HUES6 (cell line): ENCODE measurements around the gene C9orf40.

Experiments used
- H3K27ac ChIP-seq: 2 replicates; pipeline ENCODE4 v1.7.0; 2013; ENCODE audit warnings: low read depth, mild to moderate bottlenecking, low read length, inconsistent platforms
- H3K27me3 ChIP-seq: 2 replicates; pipeline ENCODE4 v1.6.1; 2013; ENCODE audit warnings: low read length; ENCODE audit not compliant: control insufficient read depth, insufficient read depth
- H3K36me3 ChIP-seq: 2 replicates; pipeline ENCODE4 v1.6.1; 2013; ENCODE audit warnings: low read length; ENCODE audit not compliant: control insufficient read depth, insufficient read depth
- H3K4me1 ChIP-seq: 2 replicates; pipeline ENCODE4 v1.6.1; 2013; ENCODE audit warnings: low read length; ENCODE audit not compliant: control insufficient read depth, insufficient read depth
- H3K4me3 ChIP-seq: 2 replicates; pipeline ENCODE4 v1.5.1; 2013; ENCODE audit warnings: low read depth, low read length
- H3K9ac ChIP-seq: one replicate; pipeline ENCODE4 v1.6.1; 2013; ENCODE audit warnings: mild to moderate bottlenecking, low read length
- H3K9me3 ChIP-seq: 2 replicates; pipeline ENCODE4 v1.6.1; 2013; ENCODE audit warnings: low read depth, low read length; ENCODE audit not compliant: control insufficient read depth, insufficient read depth

C9orf40 gene

DNA sequence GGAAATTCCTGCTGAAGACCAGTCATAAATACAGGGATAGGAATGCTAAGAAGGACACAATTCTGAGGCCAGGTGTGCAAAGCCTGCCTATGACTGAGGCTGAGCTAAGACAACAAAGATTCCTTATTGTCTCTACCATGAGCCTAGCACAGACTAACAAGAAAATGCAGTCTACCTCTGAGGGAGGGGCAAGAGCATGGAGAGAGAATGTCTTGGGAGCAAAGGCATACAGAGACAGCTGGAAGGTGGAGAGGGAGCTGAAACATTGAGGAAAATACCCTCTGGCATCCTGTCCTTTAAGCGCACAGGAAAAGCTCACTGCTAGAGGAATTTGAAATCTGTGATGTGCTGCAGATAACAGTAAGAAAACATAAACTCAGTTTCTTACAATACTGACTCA, 8.8 kb upstream of the C9orf40 start:
- Histone ChIP-seq H3K9me3 (peaks cover 17% of the 10 kb centered on the region), H3K36me3 (no peaks in the 10 kb centered on the region), H3K9ac (no peak overlapping the region), H3K27ac (no peak overlapping the region), H3K4me1 (no peaks in the 10 kb centered on the region), H3K27me3 (no peaks in the 10 kb centered on the region), H3K4me3 (no peak overlapping the region)

DNA sequence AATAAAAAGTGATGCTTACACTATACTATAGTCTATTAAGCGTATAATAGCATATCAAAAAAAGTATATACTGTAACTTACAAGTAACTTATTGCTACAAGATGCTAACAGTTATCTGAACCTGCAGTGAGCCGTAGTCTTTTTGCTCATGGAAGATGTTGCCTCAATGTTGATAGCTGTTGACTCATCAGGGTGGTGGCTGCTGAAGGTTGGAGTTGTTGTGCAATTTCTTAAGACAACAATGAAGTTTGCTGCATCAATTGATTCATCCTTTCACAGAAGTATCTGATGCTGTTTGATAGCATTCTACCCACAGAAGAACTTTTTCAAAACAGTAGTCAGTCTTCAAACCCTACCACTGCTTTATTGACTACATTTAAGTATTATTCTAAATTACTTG, 7.8 kb upstream of the C9orf40 start:
- peaks cover 17% of the 10 kb centered on the region for H3K9me3 ChIP-seq

DNA sequence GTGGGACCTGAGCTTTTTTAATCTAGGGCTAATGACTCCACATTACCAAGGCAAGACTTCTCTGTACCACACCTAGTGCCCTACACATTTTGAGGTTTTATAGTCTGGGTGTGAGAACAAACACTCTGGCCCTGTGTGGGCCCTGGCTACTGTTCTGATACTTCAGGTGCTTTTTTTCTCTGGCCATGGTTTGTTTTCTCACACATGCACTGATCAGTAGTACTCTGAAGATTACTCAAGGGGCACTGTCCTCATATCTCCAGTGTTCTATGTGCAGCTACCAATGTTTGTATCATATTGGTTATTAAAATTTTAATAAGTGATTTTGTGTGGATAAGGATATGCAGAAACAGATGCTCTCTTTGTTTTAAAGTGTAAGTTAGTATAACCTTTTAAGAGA, 5.9 kb upstream of the C9orf40 start:
- Histone ChIP-seq H3K9ac (no peak overlapping the region), H3K9me3 (peaks cover 17% of the 10 kb centered on the region), H3K4me3 (no peak overlapping the region), H3K27me3 (no peaks in the 10 kb centered on the region), H3K27ac (no peak overlapping the region), H3K36me3 (no peaks in the 10 kb centered on the region), H3K4me1 (no peaks in the 10 kb centered on the region)

More for the DNA sequence above, 7.8 kb upstream of the C9orf40 start:
- H3K27ac ChIP-seq: no peak overlapping the region
- H3K9ac ChIP-seq: no peak overlapping the region
- H3K27me3 ChIP-seq: no peaks in the 10 kb centered on the region
- no peaks in the 10 kb centered on the region for H3K36me3 ChIP-seq
- no peaks in the 10 kb centered on the region for H3K4me1 ChIP-seq
- no peak overlapping the region for H3K4me3 ChIP-seq

DNA sequence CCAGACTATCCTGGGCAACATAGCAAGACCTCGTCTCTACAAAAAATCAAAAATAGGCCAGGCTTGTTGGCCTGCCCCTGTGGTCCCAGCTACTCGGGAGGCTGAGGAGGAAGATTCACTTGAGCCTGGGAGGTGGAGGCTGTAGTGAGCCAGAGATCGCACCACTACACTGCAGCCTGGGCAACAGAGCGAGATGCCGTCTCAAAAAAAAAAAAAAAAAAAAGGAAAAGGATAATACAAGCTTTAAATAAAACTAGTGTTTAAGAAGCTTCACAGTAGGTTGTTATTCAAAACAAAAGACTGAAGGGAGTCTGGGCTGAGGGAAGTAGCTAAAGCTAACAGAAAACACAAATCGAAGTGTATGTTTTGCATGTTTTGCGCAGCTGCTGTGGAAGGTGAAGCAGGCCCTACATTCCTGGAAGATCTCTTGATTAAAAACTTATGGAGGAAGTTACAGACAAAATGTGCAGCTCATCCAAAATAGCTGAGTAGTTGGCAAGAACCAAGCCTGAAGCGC, 581 bp upstream of the C9orf40 start:
- Histone ChIP-seq H3K9me3 (no peaks in the 10 kb centered on the region), H3K9ac (peak overlapping the region; percentile 29), H3K36me3 (no peaks in the 10 kb centered on the region), H3K27ac (no peak overlapping the region), H3K27me3 (no peaks in the 10 kb centered on the region), H3K4me1 (peaks cover 11% of the 10 kb centered on the region; the same call in 1 of the 2 replicates), H3K4me3 (peak overlapping the region; percentile 84)

DNA sequence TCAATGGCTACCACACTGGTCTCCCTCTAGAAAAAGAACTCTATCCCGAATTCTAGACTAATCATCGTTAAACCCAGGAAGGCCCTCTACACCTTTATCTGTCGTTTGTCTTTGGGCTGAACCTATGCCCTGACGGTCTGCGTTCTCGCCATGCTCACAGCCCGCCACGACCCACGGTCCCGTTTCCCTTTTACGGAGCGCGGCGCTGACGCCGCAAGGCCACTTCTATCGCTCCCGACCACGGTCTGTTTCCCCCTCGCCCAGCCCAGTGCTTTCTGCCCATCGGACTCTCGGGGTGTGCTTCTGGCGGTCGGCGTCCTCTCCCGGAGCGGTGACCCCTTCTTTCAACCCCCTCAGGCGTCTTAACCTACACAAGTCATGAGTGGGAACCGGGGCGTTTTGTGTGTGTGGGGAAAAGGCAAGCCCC, 974 bp downstream of the C9orf40 start:
- no peak overlapping the region for H3K27ac ChIP-seq
- H3K4me1 ChIP-seq: peaks cover 11% of the 10 kb centered on the region; the same call in 1 of the 2 replicates
- no peaks in the 10 kb centered on the region for H3K27me3 ChIP-seq
- peak overlapping the region; percentile 86 for H3K9ac ChIP-seq
- H3K9me3 ChIP-seq: no peaks in the 10 kb centered on the region
- H3K4me3 ChIP-seq: peak overlapping the region; percentile 83
- 0 out of 2 replicates have a peak, but pooled peaks cover 3% of the 10 kb centered on the region for H3K36me3 ChIP-seq

DNA sequence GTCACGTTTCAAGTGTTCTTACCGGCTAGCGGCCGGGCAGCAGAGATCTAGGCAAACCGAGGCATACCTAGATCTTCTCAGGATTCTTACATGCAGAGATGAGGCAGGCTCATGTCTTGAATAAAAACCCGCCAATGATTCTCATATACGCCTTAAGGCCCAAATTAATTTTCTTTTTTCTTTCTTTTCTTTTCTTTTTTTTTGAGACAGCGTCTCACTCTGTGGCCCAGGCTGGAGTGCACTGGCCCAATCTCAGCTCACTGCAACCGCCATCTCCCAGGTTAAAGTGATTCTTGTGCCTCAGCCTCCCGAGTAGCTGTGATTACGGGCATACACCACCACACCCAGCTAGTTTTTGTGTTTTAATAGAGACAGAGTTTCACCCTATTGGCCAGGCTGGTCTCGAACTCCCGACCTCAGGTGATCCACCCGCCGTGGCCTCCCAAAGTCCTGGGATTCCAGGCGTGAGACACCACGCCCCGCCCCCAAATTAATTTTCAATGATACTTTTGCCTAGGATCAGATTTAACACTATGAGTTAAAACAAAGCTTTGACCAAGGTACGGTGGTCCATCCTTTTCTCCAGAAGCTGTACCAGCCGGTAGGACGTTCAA, 1.5 kb downstream of the C9orf40 start:
- no peak overlapping the region for H3K27ac ChIP-seq
- H3K9ac ChIP-seq: peak overlapping the region; percentile 86

DNA sequence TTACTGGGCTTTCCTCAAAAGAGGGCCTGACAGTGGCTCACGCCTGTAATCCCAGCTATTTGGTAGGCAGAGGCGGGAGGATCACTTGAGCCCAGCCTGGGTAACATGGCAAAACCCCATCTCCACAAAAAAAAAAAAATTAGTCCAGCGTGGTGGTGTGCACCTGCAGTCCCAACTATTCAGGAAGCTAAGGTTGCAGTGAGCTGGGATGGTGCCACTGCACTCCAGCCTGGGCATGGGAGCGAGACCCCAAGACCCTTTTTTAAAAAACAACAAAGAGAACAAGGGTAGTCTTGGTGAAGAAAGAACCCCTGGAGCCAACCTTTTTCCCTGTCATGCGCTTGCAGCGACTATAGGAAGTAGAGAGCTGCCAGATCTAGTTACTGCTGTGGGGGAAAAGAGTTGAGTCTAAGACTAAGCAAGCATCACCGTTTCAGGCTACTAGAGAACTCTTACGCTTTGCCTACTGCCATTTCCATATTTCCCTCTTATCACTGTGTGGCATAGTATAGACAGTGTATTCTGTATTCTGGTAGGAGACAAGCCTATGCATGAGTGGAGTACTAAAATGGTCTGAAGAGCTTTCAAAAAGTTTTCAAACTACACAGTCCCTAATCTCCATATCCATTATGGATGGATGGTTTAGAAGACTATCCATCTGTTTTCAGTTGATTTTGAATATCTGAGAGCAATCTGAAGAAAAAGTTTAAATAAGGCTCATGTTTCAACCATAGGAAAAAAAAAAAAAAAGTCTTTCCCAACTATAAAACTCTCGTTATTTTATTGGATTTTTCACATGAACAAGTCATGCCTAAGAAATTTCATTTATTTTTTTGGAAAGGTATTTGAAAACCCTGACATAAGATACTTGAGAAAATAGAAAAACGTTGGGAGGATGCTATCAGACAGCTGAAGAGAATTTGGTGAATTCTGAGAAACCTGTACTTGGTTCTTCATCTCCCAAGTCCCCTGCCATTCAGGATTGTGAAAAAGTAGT, 2.6 kb downstream of the C9orf40 start:
- Histone ChIP-seq H3K27me3 (no peaks in the 10 kb centered on the region), H3K36me3 (0 out of 2 replicates have a peak, but pooled peaks cover 3% of the 10 kb centered on the region), H3K4me1 (peaks cover 11% of the 10 kb centered on the region; the same call in 1 of the 2 replicates), H3K27ac (no peak overlapping the region), H3K9me3 (no peaks in the 10 kb centered on the region), H3K9ac (no peak overlapping the region), H3K4me3 (no peak overlapping the region)

More for the DNA sequence above, 1.5 kb downstream of the C9orf40 start:
- peaks cover 11% of the 10 kb centered on the region; the same call in 1 of the 2 replicates for H3K4me1 ChIP-seq
- 0 out of 2 replicates have a peak, but pooled peaks cover 3% of the 10 kb centered on the region for H3K36me3 ChIP-seq
- no peaks in the 10 kb centered on the region for H3K9me3 ChIP-seq
- H3K27me3 ChIP-seq: no peaks in the 10 kb centered on the region
- peak overlapping the region; percentile 83 for H3K4me3 ChIP-seq

DNA sequence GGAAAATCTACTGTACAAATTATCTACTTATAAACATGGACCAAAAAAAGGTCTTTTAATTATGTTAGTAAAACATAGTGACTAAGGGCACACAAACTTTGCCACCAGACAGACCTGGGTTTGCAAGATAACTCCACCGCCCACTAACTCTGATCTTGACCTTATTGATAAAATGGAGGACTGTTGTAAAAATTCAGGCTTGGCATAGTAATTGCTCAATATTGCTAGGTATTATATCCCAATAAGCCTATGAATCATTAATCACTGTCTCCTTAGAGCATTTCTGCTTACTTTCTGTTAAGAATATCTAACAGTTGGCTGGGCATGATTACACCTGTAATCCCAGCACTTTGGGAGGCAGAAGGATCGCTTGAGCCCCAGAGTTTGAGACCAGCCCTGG, 3.8 kb downstream of the C9orf40 start:
- no peaks in the 10 kb centered on the region for H3K27me3 ChIP-seq
- no peaks in the 10 kb centered on the region for H3K9me3 ChIP-seq
- no peak overlapping the region for H3K27ac ChIP-seq
- H3K4me1 ChIP-seq: peaks cover 11% of the 10 kb centered on the region; the same call in 1 of the 2 replicates
- H3K9ac ChIP-seq: no peak overlapping the region
- H3K4me3 ChIP-seq: no peak overlapping the region
- H3K36me3 ChIP-seq: 0 out of 2 replicates have a peak, but pooled peaks cover 3% of the 10 kb centered on the region

DNA sequence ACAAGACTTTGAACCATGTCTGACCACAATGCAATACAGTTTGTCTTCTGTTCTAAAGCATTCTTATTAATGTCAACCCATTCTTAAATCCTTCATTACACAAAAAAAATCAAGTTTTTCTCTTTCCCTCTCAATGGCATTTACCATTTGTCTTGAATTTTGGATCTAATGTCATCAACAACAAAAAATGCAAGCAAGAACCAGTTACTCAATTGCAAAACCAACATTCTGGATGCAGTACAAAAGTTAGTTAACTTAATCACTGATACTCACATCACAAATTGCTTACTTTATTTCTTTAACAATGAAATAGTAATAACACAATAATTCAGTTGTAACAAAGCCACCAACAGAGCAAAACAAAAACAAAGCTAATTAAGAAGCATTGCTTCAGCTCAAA, 6.0 kb downstream of the C9orf40 start:
- Histone ChIP-seq H3K4me1 (peaks cover 11% of the 10 kb centered on the region; the same call in 1 of the 2 replicates), H3K9me3 (no peaks in the 10 kb centered on the region), H3K27ac (no peak overlapping the region), H3K27me3 (no peaks in the 10 kb centered on the region), H3K4me3 (no peak overlapping the region), H3K9ac (no peak overlapping the region), H3K36me3 (0 out of 2 replicates have a peak, but pooled peaks cover 3% of the 10 kb centered on the region)

DNA sequence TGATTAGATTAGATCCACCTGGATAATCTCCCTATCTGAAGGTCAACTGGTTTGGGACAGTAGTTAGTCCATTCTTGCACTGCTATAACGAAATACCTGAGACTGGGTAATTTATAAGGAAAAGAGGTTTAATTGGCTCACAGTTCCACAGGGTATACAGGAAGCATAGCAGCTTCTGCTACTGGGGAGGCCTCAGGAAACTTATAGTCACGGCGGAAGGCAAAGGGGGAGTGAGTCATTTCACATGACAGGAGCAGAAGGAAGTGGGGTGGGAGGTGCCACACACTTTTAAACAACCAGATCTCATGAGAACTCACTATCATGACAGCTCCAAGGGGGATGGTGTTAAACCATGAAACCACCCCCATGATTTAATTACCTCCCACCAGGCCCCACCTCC, 9.9 kb downstream of the C9orf40 start:
- Histone ChIP-seq H3K27me3 (no peaks in the 10 kb centered on the region), H3K9ac (no peak overlapping the region), H3K36me3 (0 out of 2 replicates have a peak, but pooled peaks cover 2% of the 10 kb centered on the region), H3K27ac (no peak overlapping the region), H3K9me3 (no peaks in the 10 kb centered on the region), H3K4me3 (no peak overlapping the region), H3K4me1 (no peaks in the 10 kb centered on the region)
